ENCODE measurements around the gene ERI3. TPM values are rescaled to one million over a fixed set of nuclear protein-coding genes. Genes with fewer than 3 reads are reported as not detected.

The ERI3 gene
- total RNA-seq, 4 donors from 2014 or later = 23.8 to 30.5 (median 28.7) TPM

GRCh38 chr1:44227211-44227610 is 127.8 kb downstream of the ERI3 start:
- TF ChIP-seq, protein P1, sequence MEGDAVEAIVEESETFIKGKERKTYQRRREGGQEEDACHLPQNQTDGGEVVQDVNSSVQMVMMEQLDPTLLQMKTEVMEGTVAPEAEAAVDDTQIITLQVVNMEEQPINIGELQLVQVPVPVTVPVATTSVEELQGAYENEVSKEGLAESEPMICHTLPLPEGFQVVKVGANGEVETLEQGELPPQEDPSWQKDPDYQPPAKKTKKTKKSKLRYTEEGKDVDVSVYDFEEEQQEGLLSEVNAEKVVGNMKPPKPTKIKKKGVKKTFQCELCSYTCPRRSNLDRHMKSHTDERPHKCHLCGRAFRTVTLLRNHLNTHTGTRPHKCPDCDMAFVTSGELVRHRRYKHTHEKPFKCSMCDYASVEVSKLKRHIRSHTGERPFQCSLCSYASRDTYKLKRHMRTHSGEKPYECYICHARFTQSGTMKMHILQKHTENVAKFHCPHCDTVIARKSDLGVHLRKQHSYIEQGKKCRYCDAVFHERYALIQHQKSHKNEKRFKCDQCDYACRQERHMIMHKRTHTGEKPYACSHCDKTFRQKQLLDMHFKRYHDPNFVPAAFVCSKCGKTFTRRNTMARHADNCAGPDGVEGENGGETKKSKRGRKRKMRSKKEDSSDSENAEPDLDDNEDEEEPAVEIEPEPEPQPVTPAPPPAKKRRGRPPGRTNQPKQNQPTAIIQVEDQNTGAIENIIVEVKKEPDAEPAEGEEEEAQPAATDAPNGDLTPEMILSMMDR (IDR thresholded peaks at IDR 0.05; ENCODE audit: low read depth) = no peak

- TF ChIP-seq, protein P1 (IDR thresholded peaks at IDR 0.05; ENCODE audit: low read depth) = no peak
Measured at GRCh38 chr1:44225761-44226160, 129.3 kb downstream of the ERI3 start.

GRCh38 chr1:44223187-44223610 is 131.9 kb downstream of the ERI3 start:
- TF ChIP-seq, protein P1 (IDR thresholded peaks at IDR 0.05; ENCODE audit: low read depth) = no peak

DNA sequence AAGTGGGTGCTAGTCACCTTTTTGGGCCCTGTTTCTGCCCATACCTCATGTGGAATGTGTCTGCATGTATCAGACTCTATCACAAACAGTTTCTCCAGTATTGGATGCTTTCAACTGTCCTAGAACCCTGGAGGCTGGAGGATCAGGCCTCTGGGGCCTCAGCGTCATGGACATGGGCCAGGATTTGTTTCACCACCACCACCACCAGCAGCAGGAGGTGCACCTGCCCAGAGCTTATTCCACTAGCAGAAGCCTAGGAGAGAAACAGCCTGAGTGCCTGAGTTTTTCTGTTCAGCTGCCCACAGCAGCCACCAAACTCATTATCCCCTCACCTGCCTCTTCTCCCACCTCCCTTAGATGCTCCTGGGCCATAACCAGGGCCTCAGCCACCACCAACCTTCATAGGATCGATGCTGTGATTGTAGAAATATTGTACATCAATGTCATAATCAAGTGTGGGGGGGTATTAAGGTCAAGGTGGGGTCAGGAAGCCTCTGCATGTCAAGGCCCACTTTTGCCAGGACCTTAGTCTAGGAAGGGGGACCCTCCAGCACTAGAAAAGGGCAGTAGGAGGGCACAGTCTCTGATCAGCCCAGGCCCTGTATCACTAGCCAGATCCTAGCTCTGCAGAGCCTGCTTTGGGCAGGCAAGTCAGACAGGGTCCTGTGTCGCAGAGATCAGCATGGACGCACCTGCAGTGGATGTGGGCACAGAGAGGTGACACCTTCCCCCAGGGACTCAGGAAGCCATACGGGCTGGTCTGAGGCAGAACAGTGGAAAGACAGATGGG is 132.5 kb downstream of the ERI3 start:
- TF ChIP-seq, protein P1 (IDR thresholded peaks at IDR 0.05; ENCODE audit: low read depth) = no peak

DNA sequence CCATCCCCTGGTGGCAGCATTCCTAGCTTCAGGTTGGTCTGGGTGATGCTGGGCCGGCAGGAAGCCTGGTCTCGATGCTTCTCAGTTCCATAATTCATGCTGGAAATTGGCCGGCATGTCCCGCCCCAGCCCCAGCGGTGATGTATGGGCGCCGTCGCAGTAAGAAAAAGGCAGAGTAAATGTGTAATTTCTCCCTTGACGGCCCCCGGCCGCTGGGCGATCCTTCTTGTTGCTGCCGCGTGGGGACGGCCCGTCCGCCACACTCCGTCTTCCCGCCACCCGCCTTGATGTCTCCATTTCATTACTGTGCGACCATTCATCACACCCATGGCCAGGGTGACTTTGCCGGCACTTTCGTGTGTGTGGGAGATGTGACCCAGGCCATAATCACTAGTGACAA is 133.3 kb downstream of the ERI3 start:
- TF ChIP-seq, protein P1 (IDR thresholded peaks at IDR 0.05; ENCODE audit: low read depth) = no peak

GRCh38 chr1:44220755-44221154 is 134.3 kb downstream of the ERI3 start:
- TF ChIP-seq, protein P1 (IDR thresholded peaks at IDR 0.05; ENCODE audit: low read depth) = no peak

DNA sequence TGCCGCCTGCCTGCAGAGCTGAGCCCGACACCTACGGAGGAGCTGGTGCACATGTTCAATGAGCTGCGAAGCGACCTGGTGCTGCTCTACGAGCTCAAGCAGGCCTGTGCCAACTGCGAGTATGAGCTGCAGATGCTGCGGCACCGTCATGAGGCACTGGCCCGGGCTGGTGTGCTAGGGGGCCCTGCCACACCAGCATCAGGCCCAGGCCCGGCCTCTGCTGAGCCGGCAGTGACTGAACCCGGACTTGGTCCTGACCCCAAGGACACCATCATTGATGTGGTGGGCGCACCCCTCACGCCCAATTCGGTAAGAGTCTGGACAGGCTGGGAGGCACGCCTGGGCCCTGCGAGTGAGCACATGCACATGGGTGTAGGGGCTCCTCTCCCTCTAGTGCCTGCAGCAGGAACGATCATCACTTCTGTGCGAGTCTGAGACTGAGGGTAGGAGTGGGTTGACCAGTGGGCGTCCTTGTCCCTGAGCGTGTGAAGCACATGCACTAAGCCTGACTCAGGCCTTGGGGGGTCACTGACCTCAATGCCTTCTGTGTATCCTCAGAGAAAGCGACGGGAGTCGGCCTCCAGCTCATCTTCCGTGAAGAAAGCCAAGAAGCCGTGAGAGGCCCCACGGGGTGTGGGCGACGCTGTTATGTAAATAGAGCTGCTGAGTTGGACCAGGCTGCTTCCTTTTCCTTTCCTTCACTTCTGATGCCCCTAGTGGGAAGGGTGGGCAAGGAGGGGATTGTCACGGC is 134.9 kb downstream of the ERI3 start:
- TF ChIP-seq, protein P1 (IDR thresholded peaks at IDR 0.05; ENCODE audit: low read depth) = no peak
